ACHN (cell line): ENCODE results near the gene SPP2.

Experiments
- DNase-seq: peaks from one replicate; pipeline ENCODE4 v3.0.0-alpha.2; 2015
- in situ Hi-C: cut with HindIII; loops from 2 replicates; pipeline ENCODE4 v1.10.0; 2017; ENCODE audit warnings: low sequenced_read_pairs, low pct_ligation_motif_present, low pct_unique_long_range_greater_than_20kb

The SPP2 gene

DNA sequence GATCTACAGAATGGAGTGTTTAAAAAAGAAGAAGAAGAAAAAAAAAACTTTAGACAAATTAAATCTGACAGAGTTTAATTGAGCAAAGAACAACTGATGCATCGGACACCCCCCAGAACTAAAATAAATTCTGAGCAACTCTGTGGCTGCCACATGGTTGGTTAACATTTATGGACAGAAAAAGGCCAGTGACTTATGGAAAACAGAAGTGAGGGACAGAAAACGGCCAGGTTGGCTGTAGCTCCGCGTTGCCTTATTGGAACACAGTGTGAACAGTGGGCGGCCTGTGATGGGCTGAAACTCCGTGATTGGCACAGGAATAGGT, 75.6 kb downstream of the SPP2 start:
- in situ Hi-C loops, result no loop called here

More for the DNA sequence above, 75.6 kb downstream of the SPP2 start:
- no peak for DNase-seq
